ENCODE data around the gene GPAT2. TPM values are rescaled to one million over a fixed set of nuclear protein-coding genes. Genes with fewer than 3 reads are reported as not detected.
A peak's percentile ranks its signal among the peaks of the same experiment; 100 is the strongest.
"Not testable (repeated sequence)": the region's sequence is repeated elsewhere in the genome, so short reads cannot be mapped to it uniquely, and the experiment has no call there.

GPAT2 gene
- total and polyA plus RNA-seq, 2 of the 4 experiments (the other 2 are of a cell fraction) = 0.36 to 0.53 TPM

- in situ Hi-C loops (cut with MboI; ENCODE audit: low sequenced_read_pairs); H2AK5ac ChIP-seq (ENCODE audit: low read depth, low read length); POLR2A ChIA-PET (ENCODE audit: unreplicated experiment); H3K9me1 ChIP-seq (ENCODE audit: insufficient read depth, low read length); H3K4me1 ChIP-seq (ENCODE audit: control insufficient read depth, insufficient read depth, low read length); H3K36me3 ChIP-seq (ENCODE audit: control insufficient read depth, insufficient read depth, low read length); H4K20me1 ChIP-seq (ENCODE audit: insufficient read depth, low read length); H3K9me3 ChIP-seq (ENCODE audit: control insufficient read depth, insufficient read depth, low read length); H3K27me3 ChIP-seq (ENCODE audit: control insufficient read depth, insufficient read depth, low read length); dilution Hi-C loops (cut with HindIII; ENCODE audit: low sequenced_read_pairs, unreplicated experiment); H3K79me1 ChIP-seq (ENCODE audit: low read depth in 1 of 2, low read length in 2 of 2); BruUV-seq (replicated peaks); H2BK20ac ChIP-seq (ENCODE audit: low read depth, low read length): not testable (repeated sequence)
- DNase-seq = peak; percentile 11
- Histone ChIP-seq H3K4me3 (ENCODE audit: insufficient read depth, low read depth, low read length) (peak within 1 kb of the TSS; percentile 75), H3K56ac (ENCODE audit: extremely low read depth, insufficient read depth, low read length) (peak within 1 kb of the TSS; percentile 80), H4K5ac (ENCODE audit: low read depth, low read length) (peak within 1 kb of the TSS; percentile 98), H4K8ac (ENCODE audit: low read depth in 2 of 2, low read length in 2 of 2) (peak within 1 kb of the TSS; percentile 73 to 76), H3K14ac (replicated peaks; ENCODE audit: low read depth, low read length) (peak within 1 kb of the TSS; percentile 93), H2AK9ac (replicated peaks; ENCODE audit: low read depth, low read length, poor library complexity) (peak within 1 kb of the TSS; percentile 72), H3K27ac (ENCODE audit: insufficient read depth, low read length) (peak within 1 kb of the TSS; percentile 96), H3K4me2 (ENCODE audit: low read depth, low read length) (peak within 1 kb of the TSS; percentile 100), H3K23ac (ENCODE audit: low read depth, low read length) (peak within 1 kb of the TSS; percentile 98), H2BK5ac (ENCODE audit: low read depth, low read length, poor library complexity, severe bottlenecking) (peak within 1 kb of the TSS; percentile 88), H2BK15ac (ENCODE audit: low read depth, low read length) (peak within 1 kb of the TSS; percentile 80; the same call in 1 of the 3 replicates), H3K18ac (ENCODE audit: low read depth, low read length) (peak within 1 kb of the TSS; percentile 79; the same call in 1 of the 2 replicates), H2AFZ (replicated peaks; ENCODE audit: low read length, poor library complexity) (peak within 1 kb of the TSS; percentile 95), H2BK120ac (ENCODE audit: low read depth, low read length) (peak within 1 kb of the TSS; percentile 72; the same call in 1 of the 2 replicates), H4K91ac (ENCODE audit: insufficient read depth, low read depth, low read length) (peak within 1 kb of the TSS; percentile 26; the same call in 1 of the 2 replicates), H3K4ac (ENCODE audit: low read depth, low read length) (peak within 1 kb of the TSS; percentile 94), H3K9ac (ENCODE audit: low read depth, low read length) (peak within 1 kb of the TSS; percentile 76)
- CTCF ChIA-PET = interaction anchor here (1.1 kb wide), 1 partner anchor 556 kb away, joined by 3 read pairs; no protein-coding TSS in a partner anchor
- 0% methylated on average over 9 of the region's 56 CpGs; no CpG with 5 or more reads in 1 of the 2 experiments for WGBS, 2 experiments (ENCODE audit: extremely low coverage in 2 of 2, insufficient read length in 1 of 2)
- peak; percentile 96 for ATAC-seq (ENCODE audit: low read depth)
- intact Hi-C loops (cut with micrococcal nuclease) = loop anchor here (1.0 to 5.0 kb wide), 2 partner anchors 183 to 276 kb away; partner anchors contain the start of genes CIAO1 and TMEM127
Measured at GRCh38 chr2:95991351-95992094, 43.2 kb downstream of the GPAT2 start, which contains the start of gene ANKRD36C. Gene ANKRD36C (minus strand): TSS chr2:95991824. CDS start chr2:95991708, 116 bp downstream.

- BruUV-seq (replicated peaks); H3K9me1 ChIP-seq (ENCODE audit: insufficient read depth, low read length); H3K4me1 ChIP-seq (ENCODE audit: control insufficient read depth, insufficient read depth, low read length): not testable (repeated sequence)
Measured at GRCh38 chr2:95990884-95991283, 43.8 kb downstream of the GPAT2 start.

More at GRCh38 chr2:95990884-95991283, 43.8 kb downstream of the GPAT2 start:
- in situ Hi-C loops (cut with MboI; ENCODE audit: low sequenced_read_pairs); H3K27ac ChIP-seq (ENCODE audit: insufficient read depth, low read length); H3K18ac ChIP-seq (ENCODE audit: low read depth, low read length); H4K8ac ChIP-seq (ENCODE audit: low read depth in 2 of 2, low read length in 2 of 2); H3K9ac ChIP-seq (ENCODE audit: low read depth, low read length); H3K4ac ChIP-seq (ENCODE audit: low read depth, low read length); ATAC-seq (ENCODE audit: low read depth); CTCF ChIA-PET; H4K20me1 ChIP-seq (ENCODE audit: insufficient read depth, low read length); H3K9me3 ChIP-seq (ENCODE audit: control insufficient read depth, insufficient read depth, low read length); H2BK5ac ChIP-seq (ENCODE audit: low read depth, low read length, poor library complexity, severe bottlenecking); H2AK5ac ChIP-seq (ENCODE audit: low read depth, low read length); DNase-seq; POLR2A ChIA-PET (ENCODE audit: unreplicated experiment); H2BK20ac ChIP-seq (ENCODE audit: low read depth, low read length); dilution Hi-C loops (cut with HindIII; ENCODE audit: low sequenced_read_pairs, unreplicated experiment); H3K79me1 ChIP-seq (ENCODE audit: low read depth in 1 of 2, low read length in 2 of 2); H3K4me2 ChIP-seq (ENCODE audit: low read depth, low read length); H2AK9ac ChIP-seq (replicated peaks; ENCODE audit: low read depth, low read length, poor library complexity); H3K56ac ChIP-seq (ENCODE audit: extremely low read depth, insufficient read depth, low read length); H4K5ac ChIP-seq (ENCODE audit: low read depth, low read length); H3K14ac ChIP-seq (replicated peaks; ENCODE audit: low read depth, low read length); H3K27me3 ChIP-seq (ENCODE audit: control insufficient read depth, insufficient read depth, low read length); H4K91ac ChIP-seq (ENCODE audit: insufficient read depth, low read depth, low read length); H3K36me3 ChIP-seq (ENCODE audit: control insufficient read depth, insufficient read depth, low read length); H2AFZ ChIP-seq (replicated peaks; ENCODE audit: low read length, poor library complexity); H3K23ac ChIP-seq (ENCODE audit: low read depth, low read length); H2BK15ac ChIP-seq (ENCODE audit: low read depth, low read length); H2BK120ac ChIP-seq (ENCODE audit: low read depth, low read length): not testable (repeated sequence)
- H3K4me3 ChIP-seq (ENCODE audit: insufficient read depth, low read depth, low read length) = peak overlapping the region; percentile 28; the same call in 1 of the 2 replicates
- no CpG with 5 or more reads among the region's 6 CpGs for WGBS, 2 experiments (ENCODE audit: extremely low coverage in 2 of 2, insufficient read length in 1 of 2)
- intact Hi-C loops (cut with micrococcal nuclease) = loop anchor here (5.0 kb wide), 1 partner anchor 276 kb away; the partner anchor contains the start of genes CIAO1 and TMEM127

Data from IMR-90 (cell line).